Hepatocyte (in vitro differentiated cells): Measurements from ENCODE around the gene RSPO4.

Experiments used
- EZH2phosphoT487 ChIP-seq: fragments of 200-600 bp; sonication (generic); IDR thresholded peaks from one replicate; pipeline ENCODE4 v1.6.1; 2018; ENCODE audit warnings: antibody characterized with exemption, mild to moderate bottlenecking, low read depth, moderate library complexity; ENCODE audit not compliant: unreplicated experiment, severe bottlenecking
- TF ChIP-seq, protein P1 (sequence below): fragments of 200-600 bp; sonication (generic); IDR thresholded peaks from 2 replicates; pipeline ENCODE4 v1.5.1; 2016; ENCODE audit warnings: antibody characterized with exemption, mild to moderate bottlenecking; ENCODE audit not compliant: poor library complexity

DNA sequence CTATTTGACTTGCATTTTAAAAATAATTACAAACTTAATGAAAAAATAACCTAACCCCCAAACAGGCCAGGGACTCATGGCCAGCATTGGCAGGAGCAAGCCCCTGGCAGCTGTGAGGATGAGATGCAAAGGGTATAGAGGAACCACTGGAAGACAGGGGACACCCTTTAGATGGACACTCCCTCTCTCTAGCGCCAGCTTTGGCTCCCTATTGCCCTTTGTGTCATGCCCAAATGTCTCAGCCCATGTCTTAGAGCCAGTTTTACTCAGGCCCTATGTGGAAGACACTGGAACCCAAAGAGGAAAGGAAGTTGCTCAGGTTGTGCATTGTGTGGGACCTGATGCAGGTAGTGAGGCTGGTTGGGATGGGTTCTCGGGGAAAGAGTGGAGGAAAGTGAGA, 34.9 kb upstream of the RSPO4 start:
- TF ChIP-seq, protein P1, sequence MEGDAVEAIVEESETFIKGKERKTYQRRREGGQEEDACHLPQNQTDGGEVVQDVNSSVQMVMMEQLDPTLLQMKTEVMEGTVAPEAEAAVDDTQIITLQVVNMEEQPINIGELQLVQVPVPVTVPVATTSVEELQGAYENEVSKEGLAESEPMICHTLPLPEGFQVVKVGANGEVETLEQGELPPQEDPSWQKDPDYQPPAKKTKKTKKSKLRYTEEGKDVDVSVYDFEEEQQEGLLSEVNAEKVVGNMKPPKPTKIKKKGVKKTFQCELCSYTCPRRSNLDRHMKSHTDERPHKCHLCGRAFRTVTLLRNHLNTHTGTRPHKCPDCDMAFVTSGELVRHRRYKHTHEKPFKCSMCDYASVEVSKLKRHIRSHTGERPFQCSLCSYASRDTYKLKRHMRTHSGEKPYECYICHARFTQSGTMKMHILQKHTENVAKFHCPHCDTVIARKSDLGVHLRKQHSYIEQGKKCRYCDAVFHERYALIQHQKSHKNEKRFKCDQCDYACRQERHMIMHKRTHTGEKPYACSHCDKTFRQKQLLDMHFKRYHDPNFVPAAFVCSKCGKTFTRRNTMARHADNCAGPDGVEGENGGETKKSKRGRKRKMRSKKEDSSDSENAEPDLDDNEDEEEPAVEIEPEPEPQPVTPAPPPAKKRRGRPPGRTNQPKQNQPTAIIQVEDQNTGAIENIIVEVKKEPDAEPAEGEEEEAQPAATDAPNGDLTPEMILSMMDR: no peak
- TF ChIP-seq EZH2phosphoT487: no peak
